Right renal pelvis (tissue), 4 donors: Measurements from ENCODE around the gene CNPY1. TPM values are rescaled to one million over a fixed set of nuclear protein-coding genes. Genes with fewer than 3 reads are reported as not detected.

Experiments used
- DNase-seq, 4 donors: peaks; one replicate each; pipeline ENCODE4 v3.0.0-alpha.2; 2013; ENCODE audit warnings: low read depth in 4 of 4, low spot score in 3 of 4, missing footprints in 1 of 4
- polyA plus RNA-seq, 4 donors: library from polyadenylated mRNA; unstranded; fragments of 120-200 nt; gene quantifications; one replicate each; pipeline ENCODE4 v1.2.1, GENCODE V29; 2013; ENCODE audit not compliant: insufficient read length in 4 of 4

CNPY1 gene
- polyA plus RNA-seq, 4 donors: not detected

GRCh38 chr7:155469311-155470185, 76.8 kb downstream of the CNPY1 start:
- no peak for DNase-seq

GRCh38 chr7:155468785-155469148, 77.6 kb downstream of the CNPY1 start:
- no peak for DNase-seq

- no peak for DNase-seq
These were observed 78.2 kb downstream of the CNPY1 start for GRCh38 chr7:155467846-155468784.

GRCh38 chr7:155466814-155467733, 79.3 kb downstream of the CNPY1 start:
- DNase-seq: no peak

GRCh38 chr7:155466142-155466813, 80.1 kb downstream of the CNPY1 start:
- no peak for DNase-seq

GRCh38 chr7:155465761-155466141, 80.6 kb downstream of the CNPY1 start:
- DNase-seq: no peak

- DNase-seq: no peak
These were observed 81.2 kb downstream of the CNPY1 start for GRCh38 chr7:155464948-155465739.

GRCh38 chr7:155464183-155464582, 82.2 kb downstream of the CNPY1 start:
- no peak for DNase-seq

GRCh38 chr7:155463114-155463811, 83.1 kb downstream of the CNPY1 start:
- DNase-seq: no peak

GRCh38 chr7:155462163-155462735, 84.1 kb downstream of the CNPY1 start:
- DNase-seq: no peak

- DNase-seq: no peak
These were observed 84.7 kb downstream of the CNPY1 start for GRCh38 chr7:155461631-155462030.

GRCh38 chr7:155460926-155461613, 85.3 kb downstream of the CNPY1 start:
- no peak for DNase-seq

- DNase-seq: no peak
These were observed 86.5 kb downstream of the CNPY1 start for GRCh38 chr7:155459700-155460461.

GRCh38 chr7:155458878-155459699, 87.3 kb downstream of the CNPY1 start:
- no peak for DNase-seq

- DNase-seq: no peak
These were observed 88.1 kb downstream of the CNPY1 start, which contains the start of gene EN2 for GRCh38 chr7:155458111-155458877. Gene EN2, plus strand, starts transcription at chr7:155458129. Its CDS starts 249 bp downstream, at chr7:155458378.
